Measurements from ENCODE around the gene JPH3.

JPH3 gene

DNA sequence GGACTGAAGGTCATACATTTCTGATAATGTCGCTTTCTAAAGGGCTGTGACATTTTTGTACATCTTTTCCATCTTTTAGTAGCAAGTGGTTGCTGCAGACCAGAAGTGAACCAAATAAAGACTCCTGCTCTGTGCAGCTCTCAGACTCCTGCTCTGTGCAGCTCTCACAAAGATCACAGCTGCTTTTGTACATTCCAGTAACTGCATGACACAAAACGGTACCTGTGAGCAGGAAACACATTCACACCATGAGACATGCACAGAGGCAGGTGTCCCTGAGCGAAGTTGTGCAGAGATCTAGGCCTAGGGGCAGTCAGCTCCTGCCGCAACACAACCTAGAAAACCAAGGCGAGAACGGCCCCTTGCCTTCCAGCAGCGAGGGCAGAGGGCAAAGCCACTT is 95.9 kb downstream of the JPH3 start:
- H3K36me3 ChIP-seq (ENCODE audit: insufficient read depth, insufficient read length, low read length) = peaks cover 91% of the 10 kb centered on the region
- H3K4me3 ChIP-seq (ENCODE audit: insufficient read length, low read depth) = no peak overlapping the region
- no peaks in the 10 kb centered on the region for H3K27me3 ChIP-seq (ENCODE audit: insufficient read depth, insufficient read length)
- TF ChIP-seq YY1 (IDR thresholded peaks at IDR 0.05; ENCODE audit: insufficient read depth, insufficient read length) (no peak), SUZ12 (IDR thresholded peaks at IDR 0.05; ENCODE audit: extremely low read depth, insufficient read depth, insufficient read length) (no peak), ZNF274 (IDR thresholded peaks at IDR 0.05; ENCODE audit: low read depth, low read length) (no peak)
- peaks cover 3% of the 10 kb centered on the region for H3K4me1 ChIP-seq (ENCODE audit: insufficient read depth, insufficient read length)
- H3K9me3 ChIP-seq (ENCODE audit: insufficient read depth, low read length) = no peaks in the 10 kb centered on the region
- H3K9ac ChIP-seq (ENCODE audit: insufficient read length, low read depth) = no peak overlapping the region
- no peak for DNase-seq (ENCODE audit: low read depth, low spot score)

DNA sequence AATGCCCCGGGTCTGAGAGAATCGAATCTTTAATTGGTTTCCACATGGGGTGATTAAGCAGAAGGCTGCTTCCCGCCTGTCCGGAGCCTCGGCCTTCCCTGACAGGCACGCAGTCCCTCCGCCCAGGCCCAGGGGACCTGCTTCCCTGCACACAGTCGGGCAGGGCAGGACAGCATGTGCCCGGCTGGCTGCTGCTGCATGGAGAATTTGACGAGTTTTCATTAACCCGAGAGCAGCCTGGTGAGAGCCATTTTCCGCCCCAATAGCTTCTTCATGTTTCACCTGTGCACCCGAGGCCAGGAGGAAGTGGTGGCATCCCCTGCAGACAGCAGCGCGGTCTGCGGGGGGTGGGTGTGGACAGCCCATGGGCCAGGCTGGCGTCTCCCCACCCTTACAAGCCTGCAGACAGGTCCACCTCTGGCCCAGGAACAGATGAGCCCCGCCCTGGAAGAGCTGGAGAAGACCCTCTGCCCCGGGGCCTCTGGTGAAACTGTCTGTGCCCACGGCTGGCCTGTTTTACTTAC is 96.4 kb downstream of the JPH3 start:
- no peaks in the 10 kb centered on the region for H3K27me3 ChIP-seq (ENCODE audit: insufficient read depth, insufficient read length)
- H3K36me3 ChIP-seq (ENCODE audit: insufficient read depth, insufficient read length, low read length) = peaks cover 95% of the 10 kb centered on the region
- H3K4me3 ChIP-seq (ENCODE audit: insufficient read length, low read depth) = no peak overlapping the region
- DNase-seq (ENCODE audit: low read depth, low spot score) = no peak
- no peak overlapping the region for H3K9ac ChIP-seq (ENCODE audit: insufficient read length, low read depth)
- TF ChIP-seq SUZ12 (IDR thresholded peaks at IDR 0.05; ENCODE audit: extremely low read depth, insufficient read depth, insufficient read length) = no peak
- TF ChIP-seq ZNF274 (IDR thresholded peaks at IDR 0.05; ENCODE audit: low read depth, low read length) = no peak
- no peak for TF ChIP-seq YY1 (IDR thresholded peaks at IDR 0.05; ENCODE audit: insufficient read depth, insufficient read length)
- H3K9me3 ChIP-seq (ENCODE audit: insufficient read depth, low read length) = no peaks in the 10 kb centered on the region
- peaks cover 3% of the 10 kb centered on the region for H3K4me1 ChIP-seq (ENCODE audit: insufficient read depth, insufficient read length)

DNA sequence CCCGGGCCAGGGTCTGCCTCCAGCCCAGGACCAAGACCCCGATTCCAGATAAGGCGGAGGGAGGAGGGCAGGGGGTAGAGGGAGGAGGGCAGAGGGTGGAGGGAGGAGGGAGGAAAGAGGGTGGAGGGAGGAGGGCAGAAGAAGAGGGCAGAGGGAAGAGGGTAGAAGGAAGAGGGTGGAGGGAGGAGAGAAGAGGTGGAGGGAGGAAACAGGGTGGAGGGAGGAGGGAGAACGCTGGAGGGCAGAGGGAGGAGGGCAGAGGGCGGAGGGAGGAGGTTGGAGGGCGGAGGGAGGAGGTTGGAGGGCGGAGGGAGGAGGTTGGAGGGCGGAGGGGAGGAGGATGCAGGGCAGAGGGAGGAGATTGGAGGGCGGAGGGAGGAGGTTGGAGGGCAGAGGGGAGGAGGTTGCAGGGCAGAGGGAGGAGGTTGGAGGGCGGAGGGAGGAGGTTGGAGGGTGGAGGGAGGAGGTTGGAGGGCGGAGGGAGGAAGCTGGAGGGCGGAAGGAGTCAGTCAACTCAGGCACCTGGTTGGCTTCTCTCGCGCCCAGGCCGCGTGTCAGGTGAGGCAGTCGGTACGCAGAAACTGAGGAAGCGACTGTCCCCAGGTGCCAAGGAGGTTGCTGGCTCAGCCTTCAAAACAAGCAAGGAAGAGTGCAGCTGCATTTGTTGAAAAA is 98.2 kb downstream of the JPH3 start:
- no peak overlapping the region for H3K4me3 ChIP-seq (ENCODE audit: insufficient read length, low read depth)
- no peaks in the 10 kb centered on the region for H3K27me3 ChIP-seq (ENCODE audit: insufficient read depth, insufficient read length)
- peaks cover 86% of the 10 kb centered on the region for H3K36me3 ChIP-seq (ENCODE audit: insufficient read depth, insufficient read length, low read length)
- DNase-seq (ENCODE audit: low read depth, low spot score) = no peak
- no peak overlapping the region for H3K9ac ChIP-seq (ENCODE audit: insufficient read length, low read depth)
- H3K4me1 ChIP-seq (ENCODE audit: insufficient read depth, insufficient read length) = no peaks in the 10 kb centered on the region
- TF ChIP-seq SUZ12 (IDR thresholded peaks at IDR 0.05; ENCODE audit: extremely low read depth, insufficient read depth, insufficient read length) (no peak), YY1 (IDR thresholded peaks at IDR 0.05; ENCODE audit: insufficient read depth, insufficient read length) (no peak), ZNF274 (IDR thresholded peaks at IDR 0.05; ENCODE audit: low read depth, low read length) (no peak)
- H3K9me3 ChIP-seq (ENCODE audit: insufficient read depth, low read length) = no peaks in the 10 kb centered on the region

- Histone ChIP-seq H3K36me3 (ENCODE audit: insufficient read depth, insufficient read length, low read length) (peaks cover 81% of the 10 kb centered on the region), H3K27me3 (ENCODE audit: insufficient read depth, insufficient read length) (no peaks in the 10 kb centered on the region), H3K4me3 (ENCODE audit: insufficient read length, low read depth) (no peak overlapping the region), H3K4me1 (ENCODE audit: insufficient read depth, insufficient read length) (no peaks in the 10 kb centered on the region), H3K9me3 (ENCODE audit: insufficient read depth, low read length) (no peaks in the 10 kb centered on the region), H3K9ac (ENCODE audit: insufficient read length, low read depth) (no peak overlapping the region)
- TF ChIP-seq SUZ12 (IDR thresholded peaks at IDR 0.05; ENCODE audit: extremely low read depth, insufficient read depth, insufficient read length) (no peak), ZNF274 (IDR thresholded peaks at IDR 0.05; ENCODE audit: low read depth, low read length) (no peak), YY1 (IDR thresholded peaks at IDR 0.05; ENCODE audit: insufficient read depth, insufficient read length) (no peak)
- no peak for DNase-seq (ENCODE audit: low read depth, low spot score)
These were observed 98.8 kb downstream of the JPH3 start for GRCh38 chr16:87701078-87701460.

DNA sequence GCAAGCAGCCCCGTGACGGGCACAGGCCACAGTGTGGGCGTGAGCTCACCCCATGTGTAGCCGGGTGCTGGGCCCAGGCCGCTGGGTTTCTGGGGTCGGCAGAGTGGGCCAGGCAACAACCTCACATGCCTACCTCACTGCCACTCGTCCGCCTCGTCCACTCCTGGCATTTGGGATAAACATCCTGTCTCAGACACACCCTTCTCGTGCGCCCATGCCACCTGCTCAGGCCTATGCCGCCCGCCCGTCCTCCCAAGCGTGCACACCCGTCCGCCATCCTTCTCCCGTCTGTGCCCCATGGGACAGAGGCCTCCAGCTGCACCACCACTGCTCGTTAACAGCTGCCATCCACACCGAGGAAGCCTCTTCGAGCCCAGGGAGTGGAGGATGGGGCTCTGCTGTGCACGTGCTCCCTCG is 99.2 kb downstream of the JPH3 start:
- no peak overlapping the region for H3K4me3 ChIP-seq (ENCODE audit: insufficient read length, low read depth)
- DNase-seq (ENCODE audit: low read depth, low spot score) = no peak
- no peaks in the 10 kb centered on the region for H3K9me3 ChIP-seq (ENCODE audit: insufficient read depth, low read length)
- peaks cover 4% of the 10 kb centered on the region for H3K4me1 ChIP-seq (ENCODE audit: insufficient read depth, insufficient read length)
- TF ChIP-seq SUZ12 (IDR thresholded peaks at IDR 0.05; ENCODE audit: extremely low read depth, insufficient read depth, insufficient read length) = no peak
- TF ChIP-seq ZNF274 (IDR thresholded peaks at IDR 0.05; ENCODE audit: low read depth, low read length) = no peak
- peaks cover 80% of the 10 kb centered on the region for H3K36me3 ChIP-seq (ENCODE audit: insufficient read depth, insufficient read length, low read length)
- no peaks in the 10 kb centered on the region for H3K27me3 ChIP-seq (ENCODE audit: insufficient read depth, insufficient read length)
- no peak overlapping the region for H3K9ac ChIP-seq (ENCODE audit: insufficient read length, low read depth)

GRCh38 chr16:87702325-87702811 is 100.1 kb downstream of the JPH3 start:
- Histone ChIP-seq H3K9ac (ENCODE audit: insufficient read length, low read depth) (no peak overlapping the region), H3K4me3 (ENCODE audit: insufficient read length, low read depth) (no peak overlapping the region), H3K36me3 (ENCODE audit: insufficient read depth, insufficient read length, low read length) (peaks cover 80% of the 10 kb centered on the region), H3K4me1 (ENCODE audit: insufficient read depth, insufficient read length) (peaks cover 6% of the 10 kb centered on the region), H3K27me3 (ENCODE audit: insufficient read depth, insufficient read length) (no peaks in the 10 kb centered on the region), H3K9me3 (ENCODE audit: insufficient read depth, low read length) (no peaks in the 10 kb centered on the region)
- no peak for TF ChIP-seq ZNF274 (IDR thresholded peaks at IDR 0.05; ENCODE audit: low read depth, low read length)
- TF ChIP-seq YY1 (IDR thresholded peaks at IDR 0.05; ENCODE audit: insufficient read depth, insufficient read length) = no peak
- TF ChIP-seq SUZ12 (IDR thresholded peaks at IDR 0.05; ENCODE audit: extremely low read depth, insufficient read depth, insufficient read length) = no peak
- DNase-seq (ENCODE audit: low read depth, low spot score) = peak; percentile 39

DNA sequence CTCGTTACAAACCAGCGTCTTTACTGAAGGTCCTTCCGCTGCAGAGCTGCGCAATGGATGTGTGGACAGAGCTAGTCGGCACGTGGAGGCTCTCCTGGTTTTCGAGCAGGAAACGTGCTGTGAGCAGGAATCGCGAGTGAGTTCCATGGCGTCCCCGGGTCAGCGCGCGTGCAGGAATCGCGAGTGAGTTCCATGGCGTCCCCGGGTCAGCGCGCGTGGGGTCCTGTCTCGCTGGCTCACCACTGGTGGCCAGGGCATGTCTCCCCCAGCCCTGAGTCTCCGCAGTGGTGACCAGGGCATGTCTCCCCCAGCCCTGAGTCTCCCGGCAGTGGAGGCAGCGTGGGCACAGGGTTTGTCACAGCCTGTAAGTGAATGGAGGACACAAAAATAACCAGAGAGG is 100.8 kb downstream of the JPH3 start:
- H3K27me3 ChIP-seq (ENCODE audit: insufficient read depth, insufficient read length) = no peaks in the 10 kb centered on the region
- H3K4me3 ChIP-seq (ENCODE audit: insufficient read length, low read depth) = no peak overlapping the region
- H3K36me3 ChIP-seq (ENCODE audit: insufficient read depth, insufficient read length, low read length) = peaks cover 80% of the 10 kb centered on the region
- peaks cover 10% of the 10 kb centered on the region for H3K4me1 ChIP-seq (ENCODE audit: insufficient read depth, insufficient read length)
- H3K9me3 ChIP-seq (ENCODE audit: insufficient read depth, low read length) = no peaks in the 10 kb centered on the region
- no peak overlapping the region for H3K9ac ChIP-seq (ENCODE audit: insufficient read length, low read depth)
- TF ChIP-seq SUZ12 (IDR thresholded peaks at IDR 0.05; ENCODE audit: extremely low read depth, insufficient read depth, insufficient read length) (no peak), YY1 (IDR thresholded peaks at IDR 0.05; ENCODE audit: insufficient read depth, insufficient read length) (no peak), ZNF274 (IDR thresholded peaks at IDR 0.05; ENCODE audit: low read depth, low read length) (no peak)
- no peak for DNase-seq (ENCODE audit: low read depth, low spot score)
